Central memory CD8-positive, alpha-beta T cell (primary cell): ENCODE measurements around the gene MGA.

Source experiments
- ATAC-seq: fragments of 150-1000 bp; cut with Tn5 transposase; replicated peaks from 2 replicates; pipeline ENCODE4 v1.10.0; 2022; ENCODE audit warnings: mild to moderate bottlenecking, moderate FRiP score, moderate number of reproducible peaks; ENCODE audit not compliant: poor library complexity, severe bottlenecking; ENCODE audit errors: extremely low read depth
- DNase-seq, 2 donors: peaks; one replicate each; pipeline ENCODE4 v3.0.0; 2021; ENCODE audit warnings: low spot score in 2 of 2
- H3K27ac Mint-ChIP-seq: one replicate; pipeline ENCODE4 v1.8.0; 2022; ENCODE audit warnings: low read depth, mild to moderate bottlenecking, moderate library complexity, mixed read lengths
- H3K27me3 Mint-ChIP-seq: one replicate; pipeline ENCODE4 v1.8.0; 2022; ENCODE audit warnings: mixed read lengths
- H3K36me3 Mint-ChIP-seq: one replicate; pipeline ENCODE4 v1.8.0; 2022; ENCODE audit warnings: mild to moderate bottlenecking, moderate library complexity, mixed read lengths; ENCODE audit not compliant: insufficient read depth
- H3K4me1 Mint-ChIP-seq: one replicate; pipeline ENCODE4 v1.8.0; 2022; ENCODE audit warnings: mixed read lengths
- H3K4me3 Mint-ChIP-seq: one replicate; pipeline ENCODE4 v1.8.0; 2022; ENCODE audit warnings: mild to moderate bottlenecking, moderate library complexity, mixed read lengths
- H3K9me3 Mint-ChIP-seq: one replicate; pipeline ENCODE4 v1.8.0; 2022; ENCODE audit warnings: mixed read lengths

MGA gene

GRCh38 chr15:41809121-41809520 is 148.9 kb downstream of the MGA start:
- no peak for DNase-seq
- peaks cover 7% of the 10 kb centered on the region for H3K36me3 Mint-ChIP-seq
- ATAC-seq: no peak
- H3K4me3 Mint-ChIP-seq: no peak overlapping the region
- peak overlapping the region; percentile 25 for H3K27ac Mint-ChIP-seq
- H3K27me3 Mint-ChIP-seq: no peaks in the 10 kb centered on the region
- H3K4me1 Mint-ChIP-seq: peaks cover 18% of the 10 kb centered on the region
- no peaks in the 10 kb centered on the region for H3K9me3 Mint-ChIP-seq

GRCh38 chr15:41809526-41810220 is 149.5 kb downstream of the MGA start:
- Mint-ChIP-seq H3K9me3 (no peaks in the 10 kb centered on the region), H3K4me1 (peaks cover 15% of the 10 kb centered on the region), H3K4me3 (no peak overlapping the region), H3K27me3 (no peaks in the 10 kb centered on the region), H3K27ac (peak overlapping the region; percentile 41), H3K36me3 (peaks cover 8% of the 10 kb centered on the region)
- DNase-seq: no peak
- no peak for ATAC-seq

GRCh38 chr15:41810651-41811431 is 150.6 kb downstream of the MGA start:
- ATAC-seq: no peak
- H3K27ac Mint-ChIP-seq: peak overlapping the region; percentile 25

GRCh38 chr15:41811432-41812195 is 151.4 kb downstream of the MGA start:
- peaks cover 15% of the 10 kb centered on the region for H3K36me3 Mint-ChIP-seq
- H3K27me3 Mint-ChIP-seq: no peaks in the 10 kb centered on the region
- no peaks in the 10 kb centered on the region for H3K9me3 Mint-ChIP-seq
- DNase-seq: peak; percentile 60 to 61
- no peak overlapping the region for H3K4me3 Mint-ChIP-seq
- H3K27ac Mint-ChIP-seq: peak overlapping the region; percentile 25
- peak; percentile 77 for ATAC-seq
- H3K4me1 Mint-ChIP-seq: peaks cover 10% of the 10 kb centered on the region

More at GRCh38 chr15:41810651-41811431, 150.6 kb downstream of the MGA start:
- DNase-seq: no peak
- Mint-ChIP-seq H3K4me3 (no peak overlapping the region), H3K4me1 (peaks cover 10% of the 10 kb centered on the region), H3K36me3 (peaks cover 12% of the 10 kb centered on the region), H3K27me3 (no peaks in the 10 kb centered on the region), H3K9me3 (no peaks in the 10 kb centered on the region)

- Mint-ChIP-seq H3K27ac (no peak overlapping the region), H3K36me3 (peaks cover 18% of the 10 kb centered on the region), H3K4me1 (peaks cover 10% of the 10 kb centered on the region), H3K9me3 (no peaks in the 10 kb centered on the region), H3K4me3 (no peak overlapping the region), H3K27me3 (no peaks in the 10 kb centered on the region)
- ATAC-seq (no peak), DNase-seq (no peak)
Measured at GRCh38 chr15:41812820-41813375, 152.7 kb downstream of the MGA start.

- no peak for DNase-seq
- no peaks in the 10 kb centered on the region for H3K9me3 Mint-ChIP-seq
- H3K27me3 Mint-ChIP-seq: no peaks in the 10 kb centered on the region
- no peak overlapping the region for H3K27ac Mint-ChIP-seq
- peaks cover 19% of the 10 kb centered on the region for H3K36me3 Mint-ChIP-seq
- H3K4me1 Mint-ChIP-seq: peaks cover 10% of the 10 kb centered on the region
- H3K4me3 Mint-ChIP-seq: no peak overlapping the region
- no peak for ATAC-seq
Measured at GRCh38 chr15:41813426-41813825, 153.2 kb downstream of the MGA start.

GRCh38 chr15:41814534-41814933 is 154.3 kb downstream of the MGA start:
- H3K9me3 Mint-ChIP-seq: no peaks in the 10 kb centered on the region
- peaks cover 21% of the 10 kb centered on the region for H3K36me3 Mint-ChIP-seq
- peaks cover 10% of the 10 kb centered on the region for H3K4me1 Mint-ChIP-seq
- ATAC-seq (no peak), DNase-seq (no peak)
- H3K4me3 Mint-ChIP-seq: no peak overlapping the region
- H3K27ac Mint-ChIP-seq: no peak overlapping the region
- no peaks in the 10 kb centered on the region for H3K27me3 Mint-ChIP-seq

- no peak for DNase-seq
- ATAC-seq: no peak
- Mint-ChIP-seq H3K27ac (no peak overlapping the region), H3K9me3 (no peaks in the 10 kb centered on the region), H3K4me3 (no peak overlapping the region), H3K27me3 (no peaks in the 10 kb centered on the region), H3K4me1 (peaks cover 1% of the 10 kb centered on the region), H3K36me3 (peaks cover 21% of the 10 kb centered on the region)
Measured at GRCh38 chr15:41816788-41817187, 156.6 kb downstream of the MGA start.

GRCh38 chr15:41817327-41817726 is 157.1 kb downstream of the MGA start:
- no peak overlapping the region for H3K4me3 Mint-ChIP-seq
- no peak for ATAC-seq
- no peaks in the 10 kb centered on the region for H3K27me3 Mint-ChIP-seq
- DNase-seq: no peak
- no peaks in the 10 kb centered on the region for H3K4me1 Mint-ChIP-seq
- peaks cover 21% of the 10 kb centered on the region for H3K36me3 Mint-ChIP-seq
- no peaks in the 10 kb centered on the region for H3K9me3 Mint-ChIP-seq
- H3K27ac Mint-ChIP-seq: no peak overlapping the region

- Mint-ChIP-seq H3K36me3 (peaks cover 21% of the 10 kb centered on the region), H3K4me1 (no peaks in the 10 kb centered on the region), H3K27me3 (no peaks in the 10 kb centered on the region), H3K27ac (no peak overlapping the region), H3K4me3 (no peak overlapping the region), H3K9me3 (no peaks in the 10 kb centered on the region)
- no peak for DNase-seq
- ATAC-seq: no peak
Measured at GRCh38 chr15:41817781-41818180, 157.6 kb downstream of the MGA start.

- Mint-ChIP-seq H3K4me1 (no peaks in the 10 kb centered on the region), H3K9me3 (no peaks in the 10 kb centered on the region), H3K36me3 (peaks cover 16% of the 10 kb centered on the region), H3K27ac (peak overlapping the region; percentile 83), H3K4me3 (no peak overlapping the region), H3K27me3 (no peaks in the 10 kb centered on the region)
- DNase-seq (no peak), ATAC-seq (no peak)
Measured at GRCh38 chr15:41819455-41820050, 159.3 kb downstream of the MGA start.

GRCh38 chr15:41820791-41821423 is 160.7 kb downstream of the MGA start:
- Mint-ChIP-seq H3K27me3 (no peaks in the 10 kb centered on the region), H3K9me3 (no peaks in the 10 kb centered on the region), H3K4me1 (no peaks in the 10 kb centered on the region), H3K36me3 (peaks cover 10% of the 10 kb centered on the region), H3K4me3 (no peak overlapping the region), H3K27ac (no peak overlapping the region)
- DNase-seq (no peak), ATAC-seq (no peak)
